IPS DF 19.7 (cell line): Measurements from ENCODE around the gene SHB.

Experiments
- DNase-seq: peaks from one replicate; pipeline ENCODE4 v3.0.0-alpha.2; 2013; ENCODE audit warnings: low read depth, low spot score

The SHB gene

GRCh38 chr9:38024036-38024681, 44.9 kb downstream of the SHB start:
- no peak for DNase-seq

DNA sequence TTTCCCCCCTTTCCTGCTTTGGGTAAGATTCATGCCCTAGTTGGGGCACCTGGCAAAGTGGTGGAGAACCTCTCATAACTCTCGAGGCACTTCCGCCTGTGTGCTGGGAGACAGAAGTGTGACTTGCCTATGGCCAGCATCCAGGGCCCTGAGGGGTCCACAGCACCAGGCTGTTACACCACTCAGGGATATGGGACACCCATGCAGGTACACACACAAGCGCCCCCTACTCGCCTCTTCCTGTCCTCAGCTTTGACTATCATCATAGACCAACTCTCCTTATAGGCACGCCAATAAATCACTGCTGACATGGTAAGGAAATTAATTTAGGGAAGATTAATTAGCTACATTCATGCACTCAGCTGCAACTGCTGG, 45.4 kb downstream of the SHB start:
- DNase-seq, result no peak

DNA sequence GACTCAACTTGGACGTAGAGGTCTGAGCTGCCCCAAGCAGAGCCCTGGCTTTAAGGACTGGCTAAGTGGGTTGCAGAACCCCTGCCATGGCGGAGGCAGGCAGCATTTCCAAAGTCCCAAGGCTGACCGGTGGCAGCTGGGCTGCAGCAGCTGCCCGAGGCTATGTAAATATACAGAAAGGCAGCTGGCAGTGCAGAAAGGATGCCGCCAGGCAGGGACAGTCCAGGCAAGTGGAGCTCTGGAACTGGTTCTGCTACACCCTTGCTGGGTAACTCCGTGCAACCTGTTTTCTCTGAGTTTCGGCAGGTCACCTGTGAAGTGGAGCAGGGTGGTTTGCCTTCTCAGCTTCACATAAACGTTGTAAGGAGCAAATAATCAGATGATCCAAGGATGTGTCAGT, 46.0 kb downstream of the SHB start:
- DNase-seq, result no peak

GRCh38 chr9:38022203-38022895, 46.7 kb downstream of the SHB start:
- DNase-seq, result no peak

- no peak for DNase-seq
Measured at GRCh38 chr9:38020151-38021076, 48.6 kb downstream of the SHB start.

GRCh38 chr9:38019731-38020130, 49.3 kb downstream of the SHB start:
- no peak for DNase-seq

DNA sequence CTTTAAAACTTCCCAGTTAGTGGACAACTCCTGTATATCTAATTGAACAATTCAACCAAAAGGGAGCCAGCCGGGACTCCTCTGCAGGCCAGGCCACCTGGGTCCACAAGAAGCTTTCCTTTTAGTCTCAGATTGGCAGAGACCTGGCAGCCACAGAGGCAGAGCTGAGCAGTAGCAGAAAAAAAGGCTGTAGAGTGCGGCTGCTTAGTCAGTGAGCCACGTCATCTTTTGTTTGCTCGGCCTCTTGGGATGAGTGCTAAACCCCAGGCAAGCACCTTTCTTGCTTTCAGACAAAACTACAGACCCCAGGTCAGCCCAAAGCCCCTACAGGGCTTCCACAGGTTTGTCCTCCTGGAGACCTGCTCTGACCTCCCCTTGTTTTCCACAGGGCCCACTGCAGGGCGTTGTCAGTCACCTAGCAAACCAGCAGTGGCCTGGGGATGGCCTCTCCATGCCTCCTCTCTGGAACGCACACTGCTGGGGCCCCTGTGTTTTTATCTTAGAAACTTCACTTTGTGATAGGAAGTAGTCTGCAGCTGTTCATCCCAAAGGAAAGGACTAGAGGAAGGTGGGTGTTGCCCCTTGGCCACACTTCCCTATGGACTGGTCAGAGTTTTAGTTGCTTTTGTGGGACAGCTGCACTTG, 49.9 kb downstream of the SHB start:
- DNase-seq, result no peak

DNA sequence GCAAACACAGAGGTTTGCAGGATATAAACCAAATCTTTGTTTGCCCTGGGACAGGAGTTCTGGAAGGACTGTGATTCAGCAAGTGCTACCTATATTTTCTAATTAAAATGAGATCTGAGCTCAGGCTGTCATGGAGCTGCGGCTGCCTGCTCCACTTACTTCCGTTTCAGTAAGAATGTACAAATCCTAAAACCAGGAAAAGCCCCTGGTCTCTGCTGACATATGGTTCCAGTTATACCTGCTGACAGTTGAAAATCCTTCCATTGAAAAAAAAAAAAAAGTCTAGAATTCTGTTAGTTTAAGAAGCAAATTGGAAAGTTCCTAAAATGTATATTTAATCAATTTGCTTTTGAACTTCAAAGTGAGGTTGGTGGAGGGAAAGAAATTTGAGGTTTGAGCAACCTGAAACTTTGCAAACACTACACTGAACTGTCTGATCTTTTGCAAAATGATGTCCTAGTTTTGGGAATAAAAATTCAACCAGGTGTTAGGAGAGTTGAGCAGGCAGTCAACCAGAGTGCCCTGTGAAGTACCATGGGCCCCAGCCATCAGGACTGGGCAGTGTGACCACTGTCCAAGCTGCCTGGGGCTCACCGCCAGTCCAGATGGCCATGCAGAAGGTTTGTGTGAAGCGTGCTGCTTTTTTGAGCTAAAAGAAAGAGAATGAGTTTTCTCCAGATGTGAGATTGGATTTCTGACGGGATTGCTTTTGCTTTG, 50.6 kb downstream of the SHB start:
- no peak for DNase-seq

GRCh38 chr9:38017885-38018186, 51.2 kb downstream of the SHB start:
- no peak for DNase-seq

- DNase-seq, result peak; percentile 98
Measured at GRCh38 chr9:38017149-38017884, 51.7 kb downstream of the SHB start.

GRCh38 chr9:38016375-38017135, 52.5 kb downstream of the SHB start:
- no peak for DNase-seq

- no peak for DNase-seq
Measured at GRCh38 chr9:38015906-38016305, 53.1 kb downstream of the SHB start.

DNA sequence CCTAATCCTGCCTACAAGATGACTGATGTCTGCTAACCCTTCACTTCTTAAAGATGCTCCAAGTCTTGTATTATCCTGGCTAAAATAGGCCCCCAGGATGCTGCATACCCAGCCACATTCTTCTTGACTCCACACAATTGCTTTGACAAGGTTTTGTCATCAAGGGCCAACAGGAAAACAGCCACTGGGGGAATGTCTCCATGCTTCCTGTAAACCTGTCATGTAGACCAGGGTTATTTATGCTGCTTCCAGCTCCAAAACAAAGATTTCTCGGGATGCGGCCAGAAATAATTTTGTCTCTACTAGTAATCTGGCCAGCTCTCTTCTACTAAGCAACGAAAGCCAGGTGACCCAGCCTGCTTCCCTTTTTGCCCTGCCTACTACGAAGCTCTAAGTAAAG, 53.8 kb downstream of the SHB start:
- DNase-seq, result no peak

DNA sequence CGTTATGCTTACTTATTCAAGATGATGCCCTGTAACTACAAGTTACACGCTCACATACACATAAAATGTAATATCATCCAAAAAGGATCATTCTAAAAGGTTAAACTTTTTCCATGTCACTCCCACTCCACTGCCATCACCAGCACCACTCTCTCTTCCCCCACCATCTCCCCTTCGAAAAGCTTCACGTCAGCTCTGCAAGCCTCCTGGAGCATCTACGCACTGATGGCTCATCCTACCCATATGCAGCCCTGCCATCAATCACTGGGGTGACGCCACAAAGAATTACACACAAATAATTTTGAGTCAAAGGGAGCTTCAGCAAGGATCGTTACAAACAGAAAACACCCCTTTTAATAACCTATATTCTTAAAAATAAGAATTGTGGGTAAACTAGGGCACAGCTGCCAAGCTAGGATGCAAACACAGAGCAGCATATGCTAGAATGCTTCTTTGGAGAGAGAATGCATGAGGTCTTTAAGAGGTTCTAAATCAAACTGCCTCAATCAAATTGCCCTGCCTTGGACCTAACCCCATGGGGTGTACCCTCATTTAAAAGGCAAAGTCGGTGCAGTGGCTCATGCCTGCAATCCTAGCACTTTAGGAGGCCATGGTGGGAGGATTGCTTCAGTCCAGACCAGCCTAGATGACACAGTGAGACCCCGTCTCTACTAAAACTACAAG, 56.1 kb downstream of the SHB start:
- no peak for DNase-seq

- no peak for DNase-seq
Measured at GRCh38 chr9:38011991-38012390, 57.0 kb downstream of the SHB start.

GRCh38 chr9:38010918-38011704, 57.9 kb downstream of the SHB start:
- DNase-seq, result no peak

DNA sequence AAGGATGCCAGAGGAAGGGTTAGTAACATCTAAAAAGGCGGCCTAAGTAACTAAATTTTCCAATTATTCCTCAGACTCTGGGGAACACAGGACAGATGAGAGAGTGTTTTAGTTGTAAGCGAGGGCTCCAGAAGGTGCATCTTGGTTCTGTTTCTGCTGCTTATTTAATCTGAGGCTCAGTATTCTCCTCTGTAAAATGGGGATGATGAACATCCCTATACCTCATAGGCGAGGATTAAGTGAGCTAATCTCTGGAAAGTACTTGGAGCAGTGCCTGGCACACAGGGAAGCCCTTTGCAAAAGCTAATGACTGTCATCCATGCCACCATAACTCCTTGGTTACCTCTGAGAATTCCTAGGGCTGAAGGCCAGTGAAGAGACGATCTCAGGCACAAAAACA, 59.0 kb downstream of the SHB start:
- no peak for DNase-seq

DNA sequence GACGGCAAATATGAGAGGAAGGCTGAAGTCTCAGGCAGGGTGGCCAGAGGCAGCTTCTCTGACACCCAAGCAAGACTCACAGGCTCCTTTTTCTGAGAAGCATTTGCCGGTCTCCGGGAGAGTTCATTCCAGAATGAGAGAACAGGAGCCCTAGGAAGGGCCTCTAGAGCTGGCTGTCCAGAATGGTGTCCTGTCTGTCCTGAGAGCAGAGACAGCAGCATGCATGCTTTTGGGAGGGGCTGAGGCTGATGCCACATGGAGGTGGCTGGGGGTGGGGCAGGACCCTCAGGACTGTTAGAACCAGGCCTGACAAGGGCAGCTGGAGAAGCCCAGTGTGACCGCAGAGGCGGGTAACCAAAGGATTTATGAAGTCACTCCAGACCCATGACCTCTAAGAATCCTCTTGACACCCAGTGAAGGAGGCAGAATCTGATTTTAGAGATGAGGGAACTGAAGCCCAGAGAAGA, 60.0 kb downstream of the SHB start:
- no peak for DNase-seq
